HG02571 (cell line): ENCODE measurements around the gene NMT1.

Source experiments
- ATAC-seq: cut with Tn5 transposase; IDR thresholded peaks from one replicate; pipeline ENCODE4 v1.9.1; 2021; ENCODE audit warnings: mild to moderate bottlenecking, moderate library complexity; ENCODE audit not compliant: unreplicated experiment

The NMT1 gene

GRCh38 chr17:45104029-45104428, 42.9 kb downstream of the NMT1 start:
- no peak for ATAC-seq

DNA sequence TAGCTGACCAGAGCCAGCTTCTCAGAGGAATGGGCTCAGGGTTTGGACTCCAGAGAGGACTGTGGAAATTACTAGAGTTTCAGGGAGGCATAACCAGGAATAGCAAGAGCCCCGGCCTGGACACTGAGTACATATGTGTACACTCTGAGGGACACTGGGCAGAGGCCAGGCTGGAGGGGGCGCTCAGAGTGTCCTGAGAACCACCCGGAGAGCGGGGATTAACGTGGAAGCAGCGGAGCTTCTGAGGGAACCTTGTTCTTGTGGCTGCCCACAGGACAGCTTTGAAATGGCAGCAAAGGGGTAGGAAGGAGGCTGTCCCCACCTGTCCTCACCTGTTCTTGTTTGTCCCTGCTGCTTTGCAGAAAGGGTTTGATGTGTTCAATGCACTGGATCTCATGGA, 43.4 kb downstream of the NMT1 start:
- ATAC-seq, result no peak

- ATAC-seq, result no peak
Measured at GRCh38 chr17:45104907-45105624, 43.9 kb downstream of the NMT1 start.

DNA sequence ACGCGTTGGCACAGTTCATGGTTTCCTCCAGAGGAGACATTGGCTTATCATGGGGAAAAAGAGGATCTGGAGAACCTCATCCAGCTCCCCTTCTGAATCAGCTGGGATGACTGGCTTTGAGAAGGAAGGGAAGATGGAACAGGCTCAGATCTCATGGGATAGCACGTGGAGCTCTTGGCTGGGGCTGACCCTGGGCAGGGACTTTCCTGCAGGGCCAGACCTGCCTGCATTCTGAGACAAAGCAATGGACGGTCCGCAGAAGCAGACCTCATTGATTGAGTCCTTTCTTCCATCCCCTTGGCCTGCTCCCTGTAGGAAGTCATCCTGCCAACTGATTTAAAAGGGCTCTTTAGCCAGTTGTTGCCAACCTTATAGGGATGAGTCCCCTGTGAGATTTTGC, 45.0 kb downstream of the NMT1 start:
- ATAC-seq, result no peak

GRCh38 chr17:45106582-45106981, 45.5 kb downstream of the NMT1 start:
- ATAC-seq, result no peak

DNA sequence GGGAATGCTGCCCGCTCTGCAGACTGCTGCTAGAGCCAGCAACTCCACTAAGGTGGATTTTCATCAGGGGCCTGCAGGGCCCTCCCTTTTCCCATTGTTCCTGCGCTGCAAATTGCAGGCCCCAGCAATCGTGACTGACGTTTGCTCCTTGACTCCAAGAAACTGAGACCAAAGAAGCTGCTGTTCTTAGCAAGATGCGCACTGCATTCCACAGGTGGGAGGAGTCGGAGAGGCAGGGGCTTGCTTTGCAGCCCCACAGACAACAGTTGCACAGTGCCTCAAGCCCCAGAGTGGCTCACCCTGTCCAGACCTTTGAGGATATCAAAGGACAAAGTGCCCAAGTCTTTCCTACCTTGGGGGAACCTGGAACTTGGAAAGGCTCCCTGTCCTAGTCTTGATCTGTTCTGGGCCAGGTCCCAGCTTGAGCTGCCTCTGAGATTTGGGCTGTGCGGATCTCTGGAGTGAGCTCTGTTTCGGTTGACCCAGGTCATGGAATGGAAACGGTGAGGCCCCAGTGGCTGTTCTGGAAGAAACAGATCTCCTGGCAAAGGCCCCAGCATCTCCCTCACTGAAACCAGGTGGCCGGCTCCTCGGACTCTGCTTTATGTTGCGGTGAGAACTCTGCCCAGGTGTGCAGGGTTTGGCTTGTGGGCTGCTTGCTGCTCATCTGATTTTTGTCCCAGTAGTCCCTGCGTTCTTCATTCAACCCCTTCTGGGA, 46.3 kb downstream of the NMT1 start:
- ATAC-seq, result no peak

DNA sequence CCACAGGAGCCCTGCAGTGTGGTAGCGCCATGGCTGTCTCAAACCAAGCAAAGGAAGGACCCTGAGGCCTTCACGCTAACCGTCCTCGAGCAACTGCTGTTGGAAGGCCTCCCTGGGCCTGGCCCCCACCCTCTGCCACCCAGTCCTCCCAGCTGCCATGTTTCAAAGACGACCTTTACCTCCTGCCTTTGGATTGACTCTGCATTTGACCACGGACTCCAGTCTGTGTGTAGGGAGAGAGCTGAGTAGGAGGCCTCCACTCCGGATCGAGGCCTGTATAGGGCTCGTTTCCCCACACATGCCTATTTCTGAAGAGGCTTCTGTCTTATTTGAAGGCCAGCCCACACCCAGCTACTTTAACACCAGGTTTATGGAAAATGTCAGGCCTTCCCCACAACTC, 46.9 kb downstream of the NMT1 start:
- no peak for ATAC-seq

GRCh38 chr17:45108595-45109521, 47.7 kb downstream of the NMT1 start:
- no peak for ATAC-seq

GRCh38 chr17:45110676-45111611, 49.8 kb downstream of the NMT1 start:
- no peak for ATAC-seq

- no peak for ATAC-seq
Measured at GRCh38 chr17:45111850-45112249, 50.7 kb downstream of the NMT1 start.

GRCh38 chr17:45112559-45113423, 51.7 kb downstream of the NMT1 start:
- ATAC-seq, result no peak

GRCh38 chr17:45113424-45113754, 52.3 kb downstream of the NMT1 start:
- no peak for ATAC-seq

DNA sequence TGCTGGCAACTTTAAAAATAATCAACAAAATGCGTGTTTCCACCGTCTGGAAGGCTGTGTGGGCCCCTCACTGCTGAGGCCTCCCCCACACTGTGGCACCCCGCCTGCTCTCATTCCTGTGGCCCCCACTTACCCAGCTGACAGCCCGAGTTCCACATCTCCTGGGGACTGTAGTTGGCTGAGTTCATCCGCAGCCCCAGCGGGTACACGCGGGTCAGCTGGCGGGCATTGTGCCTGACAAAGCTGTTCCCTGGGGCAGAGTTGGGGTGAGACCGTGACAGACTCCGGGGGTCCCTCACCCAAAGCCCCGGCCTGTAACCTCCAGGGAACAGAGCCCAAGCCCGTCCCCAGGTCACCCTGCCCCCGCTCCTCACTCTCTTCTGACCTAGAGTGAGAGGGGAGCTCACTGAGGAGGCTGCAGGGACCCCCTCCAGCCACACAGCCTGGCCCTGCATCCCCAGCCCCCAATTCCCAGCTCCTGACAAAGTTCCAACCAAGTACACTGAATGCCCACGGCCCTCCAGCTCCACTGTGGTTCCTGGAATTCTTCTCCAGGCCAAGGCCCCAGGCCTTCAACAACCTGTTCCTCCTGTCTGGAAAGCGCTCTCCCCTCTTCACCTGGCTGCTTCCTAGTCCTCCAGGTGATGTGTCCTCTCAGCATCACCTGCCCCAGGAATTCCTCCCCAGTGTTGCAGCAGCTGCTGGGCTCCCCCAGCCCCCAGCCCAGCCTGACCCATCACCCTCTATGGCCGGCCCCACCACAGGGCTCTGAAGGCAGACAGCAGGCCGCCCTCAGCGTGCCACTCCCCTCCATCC, 53.2 kb downstream of the NMT1 start:
- ATAC-seq, result no peak

DNA sequence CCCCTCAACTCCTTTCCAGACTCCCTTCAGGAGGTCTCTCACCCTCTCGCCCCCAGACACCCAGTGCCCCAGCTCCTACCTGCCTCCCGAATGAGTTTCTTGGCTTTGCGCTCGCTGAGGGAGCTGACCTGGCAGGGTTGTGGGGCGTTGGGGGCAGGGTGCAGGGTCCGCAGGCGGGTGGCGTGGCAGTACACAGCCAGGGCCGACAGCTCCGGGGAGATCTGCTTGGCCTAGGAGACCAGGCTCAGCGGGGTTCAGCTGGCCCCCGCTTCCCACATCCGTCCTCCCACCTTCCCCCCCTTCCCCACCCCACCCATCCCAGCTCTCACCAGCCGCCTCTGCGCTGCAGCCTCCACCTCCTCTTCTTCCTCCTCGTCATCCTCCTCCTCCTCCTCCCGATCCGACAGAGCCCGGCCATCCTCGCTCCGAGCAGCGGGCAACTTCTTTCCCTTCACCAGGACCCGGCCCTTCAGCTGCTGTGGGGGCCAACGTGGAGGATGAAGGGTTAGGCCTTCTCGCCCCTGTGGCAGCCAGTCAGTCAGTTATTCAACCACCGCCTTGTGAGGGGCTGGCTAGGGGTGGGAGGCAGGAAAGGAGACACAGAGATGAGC, 54.0 kb downstream of the NMT1 start:
- no peak for ATAC-seq

- ATAC-seq, result no peak
Measured at GRCh38 chr17:45115871-45116270, 54.8 kb downstream of the NMT1 start.

DNA sequence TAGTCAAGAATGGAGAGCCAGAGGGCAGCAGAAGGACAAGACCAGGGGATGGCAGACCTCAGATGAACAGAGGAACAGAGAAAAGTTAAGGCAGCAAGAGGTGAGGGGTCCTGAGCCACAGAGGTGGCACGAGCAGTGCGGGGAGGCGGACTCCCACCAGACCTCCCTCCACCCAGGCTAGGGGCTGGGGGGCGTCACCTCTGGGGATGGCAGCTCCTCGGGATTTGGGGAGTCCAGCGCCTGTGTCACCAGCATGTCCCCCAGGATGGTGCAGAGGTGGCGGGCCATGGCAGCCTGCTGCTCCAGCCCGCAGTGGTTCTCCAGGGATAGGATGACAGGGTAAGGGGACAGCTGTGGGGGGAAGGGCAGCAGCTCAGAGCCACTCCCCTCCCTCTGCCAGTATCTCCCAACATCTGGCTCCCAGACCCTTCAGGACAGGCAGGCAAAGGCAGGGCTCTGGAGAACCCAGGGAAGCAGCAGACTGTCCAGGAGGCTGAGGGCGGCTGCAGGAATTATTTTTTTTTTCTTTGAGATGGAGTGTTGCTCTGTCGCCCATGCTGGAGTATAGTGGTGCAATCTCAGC, 55.4 kb downstream of the NMT1 start:
- ATAC-seq, result no peak

DNA sequence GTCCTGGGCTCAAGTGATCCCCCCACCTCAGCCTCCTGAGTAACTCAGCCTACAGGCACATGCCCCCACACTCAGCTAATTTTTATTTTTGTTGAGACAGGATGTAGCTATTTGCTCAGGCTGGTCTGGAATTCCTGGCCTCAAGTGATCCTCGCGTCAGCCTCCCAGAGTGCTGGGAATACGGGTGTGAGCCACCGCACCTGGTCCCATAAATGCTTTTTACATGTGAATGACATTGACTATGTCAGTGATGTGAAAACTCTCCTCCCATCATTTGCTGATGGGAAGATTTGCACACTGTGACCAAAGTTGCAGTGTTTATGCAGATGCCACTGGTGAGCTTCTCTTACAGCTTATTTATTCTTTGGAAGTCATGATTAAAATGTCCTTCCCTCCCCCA, 56.2 kb downstream of the NMT1 start:
- ATAC-seq, result no peak
